HFF-Myc (cell line): ENCODE results near the gene GUCY1A1.

Experiments used
- DNase-seq: peaks from one replicate; pipeline ENCODE4 v3.0.0-alpha.2; 2011; ENCODE audit warnings: low read depth; ENCODE audit errors: extremely low read depth
- H3K4me3 ChIP-seq: replicated peaks from 2 replicates; pipeline ENCODE4 v1.5.1; 2011; ENCODE audit warnings: low read depth, mild to moderate bottlenecking, control low read depth, low read length
- TF ChIP-seq, protein P1 (sequence below): IDR thresholded peaks from 2 replicates; pipeline ENCODE4 v1.5.1; 2012; ENCODE audit warnings: mild to moderate bottlenecking, low read depth, low read length, control low read depth; ENCODE audit errors: missing control alignments

GUCY1A1 gene

DNA sequence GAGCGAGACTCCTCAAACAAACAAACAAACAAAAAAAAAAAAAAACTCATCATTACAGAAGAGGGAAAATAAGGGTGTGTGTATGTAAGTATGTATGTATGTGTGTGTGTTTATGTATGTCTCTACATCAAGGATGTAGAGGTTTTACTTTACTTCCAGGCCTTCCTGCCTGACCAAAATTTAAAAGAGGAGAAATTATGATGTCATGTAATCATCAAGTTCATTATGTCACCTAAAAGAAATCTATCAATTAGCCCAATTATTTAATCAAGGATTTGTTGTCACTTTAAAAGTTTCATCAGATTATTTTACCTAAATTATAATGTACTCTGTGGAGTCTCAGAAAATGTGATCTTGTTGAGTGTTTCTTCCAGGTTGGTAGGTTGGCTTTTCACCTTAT lies 21.6 kb downstream of the GUCY1A1 start:
- no peak overlapping the region for H3K4me3 ChIP-seq
- no peak for DNase-seq
- TF ChIP-seq, protein P1, sequence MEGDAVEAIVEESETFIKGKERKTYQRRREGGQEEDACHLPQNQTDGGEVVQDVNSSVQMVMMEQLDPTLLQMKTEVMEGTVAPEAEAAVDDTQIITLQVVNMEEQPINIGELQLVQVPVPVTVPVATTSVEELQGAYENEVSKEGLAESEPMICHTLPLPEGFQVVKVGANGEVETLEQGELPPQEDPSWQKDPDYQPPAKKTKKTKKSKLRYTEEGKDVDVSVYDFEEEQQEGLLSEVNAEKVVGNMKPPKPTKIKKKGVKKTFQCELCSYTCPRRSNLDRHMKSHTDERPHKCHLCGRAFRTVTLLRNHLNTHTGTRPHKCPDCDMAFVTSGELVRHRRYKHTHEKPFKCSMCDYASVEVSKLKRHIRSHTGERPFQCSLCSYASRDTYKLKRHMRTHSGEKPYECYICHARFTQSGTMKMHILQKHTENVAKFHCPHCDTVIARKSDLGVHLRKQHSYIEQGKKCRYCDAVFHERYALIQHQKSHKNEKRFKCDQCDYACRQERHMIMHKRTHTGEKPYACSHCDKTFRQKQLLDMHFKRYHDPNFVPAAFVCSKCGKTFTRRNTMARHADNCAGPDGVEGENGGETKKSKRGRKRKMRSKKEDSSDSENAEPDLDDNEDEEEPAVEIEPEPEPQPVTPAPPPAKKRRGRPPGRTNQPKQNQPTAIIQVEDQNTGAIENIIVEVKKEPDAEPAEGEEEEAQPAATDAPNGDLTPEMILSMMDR = no peak

DNA sequence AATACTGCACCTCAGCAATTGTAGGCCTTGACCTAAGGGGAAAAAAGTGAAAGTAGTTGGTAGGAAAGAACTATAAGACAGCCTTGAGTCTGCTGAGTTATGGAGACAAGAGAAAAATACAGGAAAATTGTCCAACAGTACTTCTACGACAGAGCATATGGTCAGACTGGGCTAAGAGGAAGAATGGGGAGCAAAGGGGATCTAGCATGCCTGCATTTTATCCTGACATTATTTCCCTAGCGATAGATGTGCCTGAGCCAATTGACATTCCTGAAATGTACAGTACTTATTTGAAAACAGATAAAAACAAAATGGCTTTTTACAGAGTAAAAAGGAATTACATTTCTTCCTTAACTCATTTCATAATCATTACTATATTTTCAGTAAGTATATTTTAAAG lies 22.2 kb downstream of the GUCY1A1 start:
- no peak for DNase-seq
- H3K4me3 ChIP-seq = no peak overlapping the region
- TF ChIP-seq, protein P1 = no peak

DNA sequence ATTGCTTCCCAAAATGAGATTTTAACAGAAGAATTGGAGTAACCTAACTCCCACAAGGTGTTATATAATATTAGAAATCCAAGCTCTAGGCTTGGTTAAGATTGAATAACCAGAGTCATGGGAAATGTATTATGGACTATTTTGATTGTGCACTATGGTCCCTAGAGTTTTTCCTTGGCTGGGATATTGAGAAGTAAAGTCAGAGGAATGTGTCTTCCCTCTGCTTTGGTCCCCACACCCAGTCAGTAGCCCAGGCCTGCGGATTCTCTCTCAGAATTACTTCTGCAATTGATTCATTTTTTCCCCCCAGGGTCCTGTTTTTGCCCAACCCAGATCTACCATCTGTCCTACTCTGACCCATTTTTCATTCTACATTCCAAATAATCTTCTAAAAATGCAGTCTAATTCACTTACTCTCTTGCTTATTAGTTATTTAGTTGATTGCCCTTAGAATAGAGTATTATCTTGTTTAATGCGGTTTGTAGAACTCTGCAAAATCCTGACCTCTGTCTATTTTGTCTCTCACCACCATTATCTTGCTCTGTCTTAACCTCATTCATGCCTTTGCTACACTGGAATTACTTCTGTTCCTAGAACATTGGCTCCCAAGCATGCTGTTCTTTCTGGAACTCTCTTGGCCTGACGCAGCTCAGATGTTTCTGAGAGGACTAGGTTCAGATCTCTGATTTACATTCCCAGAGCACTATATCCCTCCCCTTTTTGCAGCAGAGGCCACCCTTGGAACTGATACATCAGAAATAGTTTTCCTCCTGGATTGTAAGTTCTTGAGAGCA lies 23.6 kb downstream of the GUCY1A1 start:
- no peak for DNase-seq
- H3K4me3 ChIP-seq = no peak overlapping the region
- TF ChIP-seq, protein P1 = no peak

DNA sequence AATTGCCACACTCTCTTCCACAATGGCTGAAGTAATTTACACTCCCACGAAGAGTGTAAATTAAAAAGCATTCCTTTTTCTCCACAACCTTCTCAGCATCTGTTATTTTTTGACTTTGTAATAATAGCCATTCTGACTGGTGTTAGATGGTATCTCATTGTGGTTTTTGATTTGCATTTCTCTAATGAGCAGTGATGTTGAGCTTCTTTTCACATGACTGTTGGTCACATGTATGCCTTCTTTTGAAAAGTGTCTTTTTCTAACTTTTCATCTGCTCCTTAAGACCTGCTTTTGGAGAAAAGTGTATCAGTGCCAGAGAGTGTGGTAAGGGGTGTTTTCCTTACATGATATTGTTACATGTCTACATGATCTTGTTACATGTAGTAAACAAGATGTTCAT lies 25.7 kb downstream of the GUCY1A1 start:
- TF ChIP-seq, protein P1 = no peak
- no peak for DNase-seq
- no peak overlapping the region for H3K4me3 ChIP-seq

DNA sequence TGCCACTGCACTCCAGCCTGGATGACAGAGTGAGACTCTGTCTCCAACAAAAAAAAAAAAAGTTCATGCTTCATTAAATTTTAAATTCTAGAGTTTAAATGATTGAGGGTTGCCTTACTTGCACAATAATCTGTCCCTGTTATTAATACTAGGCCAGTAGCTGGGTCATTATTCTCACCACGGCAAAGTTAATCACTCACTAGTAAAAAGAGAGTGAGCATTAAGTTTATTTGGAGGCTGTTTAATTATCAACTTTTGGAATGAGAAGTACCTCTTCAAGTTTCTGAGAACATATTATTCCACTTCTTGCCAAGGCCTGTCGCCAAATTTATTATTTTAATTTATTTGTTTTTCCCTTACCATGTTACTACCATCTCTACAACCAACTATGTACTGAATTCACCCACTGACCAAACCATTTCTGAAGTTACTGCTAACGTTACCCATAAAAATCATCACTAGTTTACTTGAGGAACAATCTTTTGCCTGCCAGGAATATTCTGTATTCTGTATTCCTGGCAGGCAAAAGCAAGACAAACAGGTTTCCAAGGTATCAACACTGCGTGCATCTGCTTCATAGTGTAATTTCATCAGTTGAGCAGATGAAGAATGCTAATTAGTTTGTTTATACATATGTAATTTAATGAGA lies 26.5 kb downstream of the GUCY1A1 start:
- TF ChIP-seq, protein P1 = no peak
- H3K4me3 ChIP-seq = no peak overlapping the region
- DNase-seq = no peak

DNA sequence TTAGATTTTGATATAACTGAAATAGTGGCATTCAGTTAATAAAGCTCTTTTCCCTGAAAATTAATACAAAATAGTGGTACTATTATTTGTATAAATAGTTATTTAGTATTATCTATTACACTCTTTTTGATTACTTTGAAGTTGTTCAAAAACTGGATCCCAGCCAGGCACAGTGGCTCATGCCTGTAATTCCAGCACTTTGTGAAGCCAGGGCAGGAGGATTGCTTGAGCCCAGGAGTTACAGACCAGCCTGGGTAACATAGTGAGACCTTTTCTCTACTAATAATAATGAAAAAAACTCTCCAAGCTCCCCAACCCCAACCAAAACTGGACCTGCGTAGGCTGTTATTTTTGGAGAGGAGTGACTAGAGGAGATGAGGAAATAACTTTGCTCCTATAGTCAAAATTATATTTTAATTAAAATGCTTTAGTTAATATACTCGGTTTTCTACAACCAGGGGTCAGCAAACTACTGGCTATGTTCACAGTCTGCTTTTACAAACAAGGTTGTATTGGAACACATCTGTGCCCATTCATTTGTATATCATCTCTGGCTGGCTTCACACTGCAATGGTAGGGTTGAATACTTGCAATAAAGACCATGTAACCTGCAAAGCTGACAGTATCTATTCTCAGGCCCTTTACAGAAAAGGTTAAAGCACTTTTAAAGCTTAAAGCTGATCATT lies 27.6 kb downstream of the GUCY1A1 start:
- TF ChIP-seq, protein P1 = no peak
- no peak overlapping the region for H3K4me3 ChIP-seq
- no peak for DNase-seq
